Mesenchymal stem cell (in vitro differentiated cells and primary cell): ENCODE measurements around the gene NKAIN2.
"Not testable (repeated sequence)": the region's sequence is repeated elsewhere in the genome, so short reads cannot be mapped to it uniquely, and the experiment has no call there.

Source experiments
- DNase-seq: peaks from one replicate; pipeline ENCODE4 v3.0.0-alpha.2; 2013
- H2AFZ ChIP-seq: one replicate; pipeline ENCODE4 v1.6.1; 2013; ENCODE audit warnings: low read depth, mild to moderate bottlenecking, control low read depth, inconsistent platforms, low read length, moderate library complexity
- H2AK5ac ChIP-seq: 2 replicates; pipeline ENCODE4 v1.6.1; 2013; ENCODE audit warnings: low read length, moderate library complexity, mild to moderate bottlenecking, inconsistent platforms; ENCODE audit not compliant: severe bottlenecking
- H2BK120ac ChIP-seq: one replicate; pipeline ENCODE4 v1.6.1; 2013; ENCODE audit warnings: low read depth, mild to moderate bottlenecking, inconsistent platforms, low read length, moderate library complexity
- H2BK12ac ChIP-seq, 2 experiments: one replicate each; pipeline ENCODE4 v1.6.1; 2013; ENCODE audit warnings: inconsistent platforms in 2 of 2, low read length in 2 of 2, mild to moderate bottlenecking in 2 of 2, moderate library complexity in 2 of 2, control low read depth in 1 of 2
- H2BK15ac ChIP-seq: one replicate; pipeline ENCODE4 v1.6.1; 2013; ENCODE audit warnings: mild to moderate bottlenecking, low read depth, inconsistent platforms; ENCODE audit not compliant: poor library complexity, severe bottlenecking
- H2BK5ac ChIP-seq: 2 replicates; pipeline ENCODE4 v1.6.1; 2013; ENCODE audit warnings: low read depth, mild to moderate bottlenecking, low read length, control low read depth, inconsistent platforms; ENCODE audit not compliant: poor library complexity, severe bottlenecking
- H3K14ac ChIP-seq, 2 experiments: one replicate each; pipeline ENCODE4 v1.6.1; 2013; ENCODE audit warnings: inconsistent platforms in 2 of 2, low read length in 2 of 2, control low read depth in 1 of 2, mild to moderate bottlenecking in 1 of 2, moderate library complexity in 1 of 2
- H3K18ac ChIP-seq, 2 experiments: one replicate each; pipeline ENCODE4 v1.6.1; 2013; ENCODE audit warnings: inconsistent platforms in 2 of 2, low read length in 2 of 2, control low read depth in 1 of 2, low read depth in 1 of 2, mild to moderate bottlenecking in 1 of 2
- H3K23ac ChIP-seq, 2 experiments: one replicate each; pipeline ENCODE4 v1.6.1; 2013; ENCODE audit warnings: inconsistent platforms in 2 of 2, low read length in 2 of 2, mild to moderate bottlenecking in 2 of 2, moderate library complexity in 2 of 2, control low read depth in 1 of 2
- H3K27ac ChIP-seq: 2 replicates; pipeline ENCODE4 v1.5.1; 2013; ENCODE audit warnings: mild to moderate bottlenecking, moderate library complexity, low read length, control low read depth, inconsistent platforms; ENCODE audit not compliant: poor library complexity, severe bottlenecking
- H3K27me3 ChIP-seq, 2 experiments: 2 replicates each; pipeline versions ENCODE4 v1.6.1 to v1.7.0; 2013; ENCODE audit warnings: low read length in 2 of 2, mild to moderate bottlenecking in 2 of 2, moderate library complexity in 2 of 2, control low read depth in 1 of 2, inconsistent platforms in 1 of 2; ENCODE audit not compliant: control insufficient read depth in 1 of 2, insufficient read depth in 1 of 2
- H3K36me3 ChIP-seq, 2 experiments: 2 replicates each; pipeline versions ENCODE4 v1.6.1 to v1.7.0; 2013; ENCODE audit warnings: low read length in 2 of 2, control low read depth in 1 of 2, inconsistent platforms in 1 of 2, low read depth in 1 of 2, mild to moderate bottlenecking in 1 of 2; ENCODE audit not compliant: insufficient read depth in 2 of 2, control insufficient read depth in 1 of 2
- H3K4ac ChIP-seq, 2 experiments: one replicate each; pipeline ENCODE4 v1.6.1; 2013; ENCODE audit warnings: inconsistent platforms in 2 of 2, low read length in 2 of 2, mild to moderate bottlenecking in 2 of 2, moderate library complexity in 2 of 2, control low read depth in 1 of 2, low read depth in 1 of 2
- H3K4me1 ChIP-seq: 2 replicates; pipeline ENCODE4 v1.6.1; 2013; ENCODE audit warnings: low read depth, low read length, control low read depth; ENCODE audit not compliant: control insufficient read depth, insufficient read depth
- H3K4me2 ChIP-seq: 2 replicates; pipeline ENCODE4 v1.6.1; 2013; ENCODE audit warnings: low read length, mild to moderate bottlenecking, inconsistent platforms; ENCODE audit not compliant: poor library complexity, severe bottlenecking
- H3K4me3 ChIP-seq, 2 experiments: 2 replicates each; pipeline versions ENCODE4 v1.5.1 to v1.7.0; 2013; ENCODE audit warnings: low read length in 2 of 2, mild to moderate bottlenecking in 2 of 2, control low read depth in 1 of 2, low read depth in 1 of 2; ENCODE audit not compliant: insufficient read depth in 1 of 2
- H3K79me1 ChIP-seq: replicated peaks from 2 replicates; pipeline ENCODE4 v1.6.1; 2013; ENCODE audit warnings: mild to moderate bottlenecking, control low read depth, low read length, inconsistent platforms; ENCODE audit not compliant: poor library complexity, severe bottlenecking
- H3K9ac ChIP-seq: 2 replicates; pipeline ENCODE4 v1.7.0; 2013; ENCODE audit warnings: mild to moderate bottlenecking, low read length, moderate library complexity
- H3K9me3 ChIP-seq: 2 replicates; pipeline ENCODE4 v1.7.0; 2013; ENCODE audit warnings: mild to moderate bottlenecking, low read length; ENCODE audit not compliant: control insufficient read depth
- H4K8ac ChIP-seq: one replicate; pipeline ENCODE4 v1.6.1; 2013; ENCODE audit warnings: inconsistent platforms, mild to moderate bottlenecking, low read length, moderate library complexity
- H4K91ac ChIP-seq: one replicate; pipeline ENCODE4 v1.6.1; 2013; ENCODE audit warnings: mild to moderate bottlenecking, low read length, inconsistent platforms
- WGBS: methylation state at CpG from one replicate; pipeline ENCODE4 v1.1.7; 2013; ENCODE audit warnings: mixed read lengths; 5-methylcytosine and 5-hydroxymethylcytosine counted together

The NKAIN2 gene

GRCh38 chr6:124348339-124348738, 544.7 kb downstream of the NKAIN2 start:
- not testable (repeated sequence) for H2AFZ ChIP-seq, H2AK5ac ChIP-seq, H3K23ac ChIP-seq, H3K4me2 ChIP-seq, H3K4me3 ChIP-seq, DNase-seq, H3K79me1 ChIP-seq, H3K4me1 ChIP-seq, H3K27ac ChIP-seq, H4K91ac ChIP-seq, H3K4ac ChIP-seq, H3K9me3 ChIP-seq, H2BK12ac ChIP-seq, H4K8ac ChIP-seq, H3K18ac ChIP-seq, H2BK5ac ChIP-seq, H3K9ac ChIP-seq, H2BK120ac ChIP-seq, H2BK15ac ChIP-seq, H3K36me3 ChIP-seq, H3K27me3 ChIP-seq, H3K14ac ChIP-seq
- 89% methylated on average over 6 of the region's 6 CpGs for WGBS

GRCh38 chr6:124355146-124355545, 551.5 kb downstream of the NKAIN2 start:
- H2BK120ac ChIP-seq: no peak overlapping the region
- no peak overlapping the region for H2AK5ac ChIP-seq
- no peaks in the 10 kb centered on the region for H3K27me3 ChIP-seq
- no peak overlapping the region for H2BK15ac ChIP-seq
- H3K9ac ChIP-seq: no peak overlapping the region
- no peak overlapping the region for H4K91ac ChIP-seq
- no peaks in the 10 kb centered on the region for H3K4me1 ChIP-seq
- no peaks in the 10 kb centered on the region for H3K9me3 ChIP-seq
- H3K36me3 ChIP-seq: no peaks in the 10 kb centered on the region
- no peak overlapping the region for H3K23ac ChIP-seq
- H3K14ac ChIP-seq: no peak overlapping the region
- 95% methylated on average over 2 of the region's 4 CpGs for WGBS
- no peak overlapping the region for H3K27ac ChIP-seq
- H3K4ac ChIP-seq: no peak overlapping the region
- no peak overlapping the region for H3K18ac ChIP-seq
- DNase-seq: no peak
- no peak overlapping the region for H2AFZ ChIP-seq
- no peak overlapping the region for H3K4me3 ChIP-seq
- H3K79me1 ChIP-seq: no peaks in the 10 kb centered on the region
- no peak overlapping the region for H3K4me2 ChIP-seq
- H4K8ac ChIP-seq: no peak overlapping the region
- no peak overlapping the region for H2BK12ac ChIP-seq
- no peak overlapping the region for H2BK5ac ChIP-seq

GRCh38 chr6:124356276-124356810, 552.7 kb downstream of the NKAIN2 start:
- WGBS: 90% methylated on average over 5 of the region's 5 CpGs
- H3K14ac ChIP-seq: no peak overlapping the region

GRCh38 chr6:124356811-124357210, 553.1 kb downstream of the NKAIN2 start:
- no peak for DNase-seq
- no peaks in the 10 kb centered on the region for H3K9me3 ChIP-seq
- H2BK15ac ChIP-seq: no peak overlapping the region
- H3K27ac ChIP-seq: no peak overlapping the region
- H3K18ac ChIP-seq: no peak overlapping the region
- no peak overlapping the region for H2BK5ac ChIP-seq
- H3K9ac ChIP-seq: no peak overlapping the region
- no peak overlapping the region for H2AFZ ChIP-seq
- H3K4me2 ChIP-seq: no peak overlapping the region
- no peaks in the 10 kb centered on the region for H3K79me1 ChIP-seq
- WGBS: no CpG with 5 or more reads among the region's 1 CpG
- H3K36me3 ChIP-seq: no peaks in the 10 kb centered on the region
- H4K8ac ChIP-seq: no peak overlapping the region
- no peak overlapping the region for H2BK12ac ChIP-seq
- H3K27me3 ChIP-seq: no peaks in the 10 kb centered on the region
- H2AK5ac ChIP-seq: no peak overlapping the region
- no peak overlapping the region for H3K23ac ChIP-seq
- H4K91ac ChIP-seq: no peak overlapping the region
- H3K4me3 ChIP-seq: no peak overlapping the region
- no peak overlapping the region for H3K14ac ChIP-seq
- H3K4ac ChIP-seq: no peak overlapping the region
- no peaks in the 10 kb centered on the region for H3K4me1 ChIP-seq
- no peak overlapping the region for H2BK120ac ChIP-seq

More at GRCh38 chr6:124356276-124356810, 552.7 kb downstream of the NKAIN2 start:
- Histone ChIP-seq H3K36me3 (no peaks in the 10 kb centered on the region), H4K8ac (no peak overlapping the region), H3K27ac (no peak overlapping the region), H3K4me1 (no peaks in the 10 kb centered on the region), H4K91ac (no peak overlapping the region), H2AFZ (no peak overlapping the region), H2BK120ac (no peak overlapping the region), H3K4ac (no peak overlapping the region), H3K4me2 (no peak overlapping the region), H3K18ac (no peak overlapping the region), H2AK5ac (no peak overlapping the region), H2BK15ac (no peak overlapping the region), H2BK12ac (no peak overlapping the region), H2BK5ac (no peak overlapping the region), H3K79me1 (no peaks in the 10 kb centered on the region), H3K9ac (no peak overlapping the region), H3K23ac (no peak overlapping the region), H3K4me3 (no peak overlapping the region), H3K9me3 (no peaks in the 10 kb centered on the region), H3K27me3 (no peaks in the 10 kb centered on the region)
- DNase-seq: no peak
